ENCODE results near the gene APLF.
"Not testable (repeated sequence)": the region's sequence is repeated elsewhere in the genome, so short reads cannot be mapped to it uniquely, and the experiment has no call there.

DNA sequence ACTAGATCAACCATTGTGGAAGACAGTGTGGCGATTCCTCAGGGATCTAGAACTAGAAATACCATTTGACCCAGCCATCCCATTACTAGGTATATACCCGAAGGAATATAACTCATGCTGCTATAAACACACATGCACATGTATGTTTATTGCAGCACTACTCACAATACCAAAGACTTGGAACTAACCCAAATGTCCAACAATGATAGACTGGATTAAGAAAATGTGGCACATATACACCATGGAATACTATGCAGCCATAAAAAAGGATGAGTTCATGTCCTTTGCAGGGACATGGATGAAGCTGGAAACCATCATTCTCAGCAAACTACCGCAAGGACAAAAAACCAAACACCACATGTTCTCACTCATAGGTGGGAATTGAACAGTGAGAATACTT is 133.1 kb downstream of the APLF start:
- TF ChIP-seq, protein P1, sequence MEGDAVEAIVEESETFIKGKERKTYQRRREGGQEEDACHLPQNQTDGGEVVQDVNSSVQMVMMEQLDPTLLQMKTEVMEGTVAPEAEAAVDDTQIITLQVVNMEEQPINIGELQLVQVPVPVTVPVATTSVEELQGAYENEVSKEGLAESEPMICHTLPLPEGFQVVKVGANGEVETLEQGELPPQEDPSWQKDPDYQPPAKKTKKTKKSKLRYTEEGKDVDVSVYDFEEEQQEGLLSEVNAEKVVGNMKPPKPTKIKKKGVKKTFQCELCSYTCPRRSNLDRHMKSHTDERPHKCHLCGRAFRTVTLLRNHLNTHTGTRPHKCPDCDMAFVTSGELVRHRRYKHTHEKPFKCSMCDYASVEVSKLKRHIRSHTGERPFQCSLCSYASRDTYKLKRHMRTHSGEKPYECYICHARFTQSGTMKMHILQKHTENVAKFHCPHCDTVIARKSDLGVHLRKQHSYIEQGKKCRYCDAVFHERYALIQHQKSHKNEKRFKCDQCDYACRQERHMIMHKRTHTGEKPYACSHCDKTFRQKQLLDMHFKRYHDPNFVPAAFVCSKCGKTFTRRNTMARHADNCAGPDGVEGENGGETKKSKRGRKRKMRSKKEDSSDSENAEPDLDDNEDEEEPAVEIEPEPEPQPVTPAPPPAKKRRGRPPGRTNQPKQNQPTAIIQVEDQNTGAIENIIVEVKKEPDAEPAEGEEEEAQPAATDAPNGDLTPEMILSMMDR (IDR thresholded peaks at IDR 0.05; ENCODE audit: insufficient read depth, low read depth, low read length), result not testable (repeated sequence)
- TF ChIP-seq EZH2 (IDR thresholded peaks at IDR 0.05; ENCODE audit: insufficient read depth, low read length), result not testable (repeated sequence)
